ENCODE results near the gene CRY2. TPM values are rescaled to one million over a fixed set of nuclear protein-coding genes. Genes with fewer than 3 reads are reported as not detected.

Gene CRY2
- total and polyA plus RNA-seq, 2 of the 8 experiments (the other 6 are each of a cell fraction or from before 2014, with no cell fraction given): 8.0 to 9.4 TPM

GRCh38 chr11:45828996-45829395, 18.3 kb upstream of the CRY2 start (continued):
- TF ChIP-seq CHD7 (IDR thresholded peaks at IDR 0.05; ENCODE audit: insufficient replicate concordance, low read length): no peak
- TF ChIP-seq SP2 (IDR thresholded peaks at IDR 0.05; ENCODE audit: low read length): no peak

All from H1 (cell line).